GM12873 (cell line): ENCODE measurements around the gene SPOCK1.

ENCODE experiments used
- CTCF ChIP-seq: IDR thresholded peaks from 2 replicates; pipeline ENCODE4 v1.5.1; 2012; ENCODE audit warnings: low read depth, mild to moderate bottlenecking, moderate library complexity, low read length, control low read depth; ENCODE audit not compliant: insufficient read depth; ENCODE audit errors: missing control alignments

SPOCK1 gene

GRCh38 chr5:137095597-137095996 lies 403.5 kb downstream of the SPOCK1 start:
- no peak for TF ChIP-seq CTCF

- TF ChIP-seq CTCF = no peak
These were observed 406.3 kb downstream of the SPOCK1 start for GRCh38 chr5:137092831-137093230.

- no peak for TF ChIP-seq CTCF
These were observed 407.7 kb downstream of the SPOCK1 start for GRCh38 chr5:137091472-137091871.

GRCh38 chr5:137090721-137091120 lies 408.4 kb downstream of the SPOCK1 start:
- TF ChIP-seq CTCF = no peak

GRCh38 chr5:137090151-137090550 lies 409.0 kb downstream of the SPOCK1 start:
- TF ChIP-seq CTCF = no peak

GRCh38 chr5:137088175-137088574 lies 411.0 kb downstream of the SPOCK1 start:
- no peak for TF ChIP-seq CTCF

- no peak for TF ChIP-seq CTCF
These were observed 412.8 kb downstream of the SPOCK1 start for GRCh38 chr5:137086342-137086741.
